ENCODE data around the gene TEX48.

The TEX48 gene

DNA sequence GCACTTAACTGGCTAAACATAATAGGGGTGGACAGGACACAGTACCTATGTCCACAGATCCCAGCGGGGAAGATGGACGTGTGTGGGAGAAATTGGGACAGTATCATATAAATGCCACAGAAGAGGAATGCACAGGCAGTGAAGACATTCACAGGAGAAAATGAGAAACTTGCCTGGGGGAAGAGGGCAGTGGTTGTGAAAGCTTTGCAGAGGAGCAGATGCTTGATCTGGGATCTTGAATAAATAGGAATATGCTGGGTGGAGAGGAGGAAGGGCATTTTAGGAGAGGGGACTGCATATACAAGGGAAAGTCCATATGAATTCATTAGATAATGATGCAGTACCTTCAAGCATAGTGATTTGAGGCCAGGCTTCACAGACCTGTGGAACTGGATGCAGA lies 57.3 kb downstream of the TEX48 start:
- peaks cover 20% of the 10 kb centered on the region for H3K36me3 Mint-ChIP-seq (ENCODE audit: insufficient read depth)
- H3K9me3 Mint-ChIP-seq, result no peaks in the 10 kb centered on the region
- DNase-seq (ENCODE audit: low spot score in 2 of 2) (no peak), ATAC-seq (replicated peaks; ENCODE audit: extremely low read depth, poor library complexity, severe bottlenecking) (no peak)
- no peak overlapping the region for H3K4me3 Mint-ChIP-seq
- H3K27me3 Mint-ChIP-seq, result no peaks in the 10 kb centered on the region
- H3K27ac Mint-ChIP-seq (ENCODE audit: low read depth), result no peak overlapping the region
- peaks cover 10% of the 10 kb centered on the region for H3K4me1 Mint-ChIP-seq

DNA sequence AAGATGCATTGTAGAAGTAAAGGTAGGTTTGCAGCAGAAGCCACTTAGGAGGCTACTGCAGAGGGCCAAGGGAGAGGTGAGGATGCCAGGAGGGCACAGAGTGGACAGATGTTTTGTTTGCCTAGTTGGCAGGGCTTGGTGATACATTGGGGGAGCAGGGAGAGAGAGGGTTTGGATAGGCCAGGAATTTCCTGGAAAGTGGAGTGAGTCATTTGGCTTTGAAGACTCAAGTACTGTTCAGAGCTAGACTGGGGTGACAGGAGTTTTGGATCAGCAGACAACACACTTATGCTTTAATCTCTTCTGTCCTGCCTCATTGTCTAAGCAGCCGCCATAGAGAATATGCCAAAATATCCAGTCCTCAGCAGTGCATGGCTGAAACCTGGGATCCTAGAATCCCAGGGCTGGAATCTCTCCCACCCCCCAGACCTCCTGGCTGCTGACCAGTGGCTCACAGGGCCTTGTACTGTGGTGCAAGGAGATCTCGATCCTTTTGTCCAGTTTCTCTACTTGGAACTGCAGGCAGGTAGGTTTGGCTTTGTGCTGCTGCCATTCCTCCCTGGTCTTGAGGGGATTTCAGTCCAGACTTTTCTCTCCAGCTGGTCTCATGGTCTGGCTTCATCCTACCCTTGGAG lies 59.9 kb downstream of the TEX48 start:
- Mint-ChIP-seq H3K27ac (ENCODE audit: low read depth) (no peak overlapping the region), H3K36me3 (ENCODE audit: insufficient read depth) (peaks cover 20% of the 10 kb centered on the region), H3K9me3 (no peaks in the 10 kb centered on the region), H3K4me1 (peaks cover 10% of the 10 kb centered on the region), H3K27me3 (no peaks in the 10 kb centered on the region), H3K4me3 (no peak overlapping the region)
- ATAC-seq (replicated peaks; ENCODE audit: extremely low read depth, poor library complexity, severe bottlenecking) (no peak), DNase-seq (ENCODE audit: low spot score in 2 of 2) (no peak)

GRCh38 chr9:114621561-114621960 lies 60.4 kb downstream of the TEX48 start:
- no peak for DNase-seq (ENCODE audit: low spot score in 2 of 2)
- H3K4me3 Mint-ChIP-seq, result no peak overlapping the region
- H3K4me1 Mint-ChIP-seq, result peaks cover 15% of the 10 kb centered on the region
- ATAC-seq (replicated peaks; ENCODE audit: extremely low read depth, poor library complexity, severe bottlenecking), result no peak
- no peak overlapping the region for H3K27ac Mint-ChIP-seq (ENCODE audit: low read depth)
- H3K27me3 Mint-ChIP-seq, result no peaks in the 10 kb centered on the region
- H3K9me3 Mint-ChIP-seq, result no peaks in the 10 kb centered on the region
- peaks cover 18% of the 10 kb centered on the region for H3K36me3 Mint-ChIP-seq (ENCODE audit: insufficient read depth)

- no peaks in the 10 kb centered on the region for H3K9me3 Mint-ChIP-seq
- no peak for DNase-seq (ENCODE audit: low spot score in 2 of 2)
- H3K27ac Mint-ChIP-seq (ENCODE audit: low read depth), result peak overlapping the region; percentile 66
- no peak for ATAC-seq (replicated peaks; ENCODE audit: extremely low read depth, poor library complexity, severe bottlenecking)
- no peaks in the 10 kb centered on the region for H3K27me3 Mint-ChIP-seq
- peaks cover 13% of the 10 kb centered on the region for H3K36me3 Mint-ChIP-seq (ENCODE audit: insufficient read depth)
- H3K4me1 Mint-ChIP-seq, result peaks cover 22% of the 10 kb centered on the region
- H3K4me3 Mint-ChIP-seq, result peak overlapping the region; percentile 10
These were observed 62.7 kb downstream of the TEX48 start for GRCh38 chr9:114619191-114619761.

DNA sequence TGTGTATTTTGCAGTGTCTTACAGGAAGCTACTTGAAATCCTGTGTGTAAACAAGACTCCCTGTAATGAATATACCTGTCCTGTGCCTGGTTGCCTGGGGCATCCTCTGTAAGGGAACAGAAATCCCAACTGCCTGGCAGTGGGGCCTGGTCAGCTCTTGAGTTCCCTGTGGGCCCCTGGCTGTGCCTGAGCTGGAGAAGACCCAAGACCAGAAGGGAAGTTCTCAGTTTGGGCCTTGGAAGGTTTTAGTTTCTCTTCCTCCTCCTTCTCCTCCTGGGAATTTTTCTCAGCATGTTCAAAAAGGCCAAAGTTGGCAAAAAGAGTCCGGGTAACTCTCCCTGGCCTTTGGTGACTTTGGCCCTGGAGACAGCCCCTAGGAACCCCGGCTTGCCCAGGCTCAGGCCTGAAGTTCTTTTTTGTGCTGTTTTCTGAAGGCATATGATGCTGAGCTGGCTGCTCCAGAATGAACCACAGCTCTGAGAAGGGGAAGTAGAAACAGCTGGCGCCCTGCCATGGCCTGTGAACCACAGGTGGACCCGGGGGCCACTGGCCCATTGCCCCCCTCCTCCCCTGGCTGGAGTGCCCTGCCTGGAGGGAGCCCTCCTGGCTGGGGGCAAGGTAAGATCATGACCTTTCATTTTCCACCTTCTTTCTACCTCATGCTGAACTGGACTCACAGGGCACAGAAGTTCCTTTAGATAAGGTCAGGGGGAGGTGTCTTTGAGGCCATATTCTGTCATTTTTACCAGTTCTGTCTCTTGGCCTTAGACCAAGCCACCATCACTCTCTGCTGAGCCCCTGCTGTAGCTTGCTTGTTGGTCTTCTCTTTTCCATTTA lies 65.1 kb downstream of the TEX48 start:
- DNase-seq (ENCODE audit: low spot score in 2 of 2) (no peak), ATAC-seq (replicated peaks; ENCODE audit: extremely low read depth, poor library complexity, severe bottlenecking) (no peak)
- Mint-ChIP-seq H3K27ac (ENCODE audit: low read depth) (peak overlapping the region; percentile 76), H3K4me3 (no peak overlapping the region), H3K27me3 (no peaks in the 10 kb centered on the region), H3K4me1 (peaks cover 44% of the 10 kb centered on the region), H3K9me3 (no peaks in the 10 kb centered on the region), H3K36me3 (ENCODE audit: insufficient read depth) (peaks cover 11% of the 10 kb centered on the region)

Measured in central memory CD8-positive, alpha-beta T cell (primary cell).